GM23338 (cell line): Measurements from ENCODE around the gene REPIN1. TPM values are rescaled to one million over a fixed set of nuclear protein-coding genes. Genes with fewer than 3 reads are reported as not detected.

Experiments
- ATAC-seq: fragments of 200-7000 bp; cut with Tn5 transposase; 3 replicates; pipeline ENCODE4 v1.9.1; 2020
- DNase-seq: peaks from one replicate; pipeline ENCODE4 v3.0.0-alpha.2; 2015; ENCODE audit warnings: low spot score
- H2AFZ ChIP-seq: fragments of 200-600 bp; sonication (generic); 2 replicates; pipeline ENCODE4 v1.8.0; 2016; ENCODE audit warnings: antibody characterized with exemption, mild to moderate bottlenecking, moderate library complexity
- H3F3A ChIP-seq: fragments of 200-600 bp; sonication (generic); replicated peaks from 2 replicates; pipeline ENCODE4 v1.8.0; 2017; ENCODE audit warnings: antibody characterized with exemption, mixed run types, low read depth
- H3K27ac ChIP-seq: fragments of 200-600 bp; sonication (generic); 2 replicates; pipeline ENCODE4 v1.6.1; 2016; ENCODE audit warnings: low read depth
- H3K27me3 ChIP-seq: fragments of 200-600 bp; sonication (generic); 2 replicates; pipeline ENCODE4 v1.8.0; 2016; ENCODE audit warnings: mild to moderate bottlenecking, mixed run types, moderate library complexity; ENCODE audit not compliant: insufficient read depth
- H3K36me3 ChIP-seq: fragments of 200-600 bp; sonication (generic); 2 replicates; pipeline ENCODE4 v1.8.0; 2016; ENCODE audit warnings: mild to moderate bottlenecking; ENCODE audit not compliant: insufficient read depth
- H3K4me1 ChIP-seq: fragments of 200-600 bp; sonication (generic); 2 replicates; pipeline ENCODE4 v1.8.0; 2016; ENCODE audit warnings: mild to moderate bottlenecking, moderate library complexity; ENCODE audit not compliant: insufficient read depth
- H3K4me2 ChIP-seq: fragments of 200-600 bp; sonication (generic); 2 replicates; pipeline ENCODE4 v1.7.1; 2017; ENCODE audit warnings: mixed run types
- H3K4me3 ChIP-seq: fragments of 200-600 bp; sonication (generic); 2 replicates; pipeline ENCODE4 v1.6.1; 2016; ENCODE audit warnings: mixed run types
- H3K79me2 ChIP-seq: fragments of 200-600 bp; sonication (generic); replicated peaks from 2 replicates; pipeline ENCODE4 v1.8.0; 2017; ENCODE audit warnings: mild to moderate bottlenecking; ENCODE audit not compliant: insufficient read depth
- H3K9me2 ChIP-seq: fragments of 200-600 bp; sonication (generic); 2 replicates; pipeline ENCODE4 v1.8.0; 2017; ENCODE audit not compliant: insufficient read depth
- H4K20me1 ChIP-seq: fragments of 200-600 bp; sonication (generic); replicated peaks from 2 replicates; pipeline ENCODE4 v1.8.0; 2017; ENCODE audit warnings: mild to moderate bottlenecking; ENCODE audit not compliant: insufficient read depth
- H3K27ac Mint-ChIP-seq: 2 replicates; pipeline ENCODE4 v1.8.0; 2020; ENCODE audit warnings: inconsistent platforms, mild to moderate bottlenecking, moderate library complexity, mixed read lengths
- H3K27me3 Mint-ChIP-seq: 3 replicates; pipeline ENCODE4 v1.8.0; 2022; ENCODE audit warnings: low read depth, mild to moderate bottlenecking, moderate library complexity, mixed read lengths, inconsistent platforms; ENCODE audit not compliant: insufficient read depth, poor library complexity
- H3K36me3 Mint-ChIP-seq: 3 replicates; pipeline ENCODE4 v1.8.0; 2021; ENCODE audit warnings: low read depth, mild to moderate bottlenecking, inconsistent platforms, moderate library complexity, mixed read lengths
- H3K4me1 Mint-ChIP-seq: 3 replicates; pipeline ENCODE4 v1.8.0; 2020; ENCODE audit warnings: mild to moderate bottlenecking, inconsistent platforms, mixed read lengths
- H3K4me3 Mint-ChIP-seq: 3 replicates; pipeline ENCODE4 v1.8.0; 2021; ENCODE audit warnings: moderate library complexity, mild to moderate bottlenecking, inconsistent platforms, mixed read lengths
- H3K9me3 Mint-ChIP-seq: 3 replicates; pipeline ENCODE4 v1.8.0; 2020; ENCODE audit warnings: moderate library complexity, mild to moderate bottlenecking, inconsistent platforms, mixed read lengths
- NANOG ChIP-seq: IDR thresholded peaks from 2 replicates; pipeline ENCODE4 v1.6.1; 2016; ENCODE audit warnings: antibody characterized with exemption, borderline replicate concordance
- REST ChIP-seq: IDR thresholded peaks from one replicate; pipeline ENCODE4 v1.6.1; 2018; ENCODE audit warnings: antibody characterized with exemption; ENCODE audit not compliant: unreplicated experiment
- ZNF462 ChIP-seq: fragments of 250-450 bp; sonication (Bioruptor Pico); IDR thresholded peaks from 2 replicates; pipeline ENCODE4 v1.5.0; 2020; ENCODE audit warnings: mild to moderate bottlenecking, moderate library complexity
- polyA plus RNA-seq: library from polyadenylated mRNA; unstranded; fragments of >200 nt; fragmentation: Nextera tagmentation; extraction: Ambion mirVana; gene quantifications from 2 replicates; pipeline ENCODE4 v1.2.1, GENCODE V29; 2016
- total RNA-seq: library from RNA; depleted of rRNA; stranded (reverse); fragments of >200 nt; shearing (Covaris generic); gene quantifications from 2 replicates; pipeline ENCODE4 v1.2.3, GENCODE V29; 2014

REPIN1 gene
- total and polyA plus RNA-seq, 2 experiments from 2014 or later, result 29.8 to 156 TPM

GRCh38 chr7:150345012-150345411 lies 23.6 kb upstream of the REPIN1 start:
- Histone ChIP-seq H3K4me1 (peaks cover 20% of the 10 kb centered on the region), H3K27ac (no peak overlapping the region), H3K4me3 (no peak overlapping the region), H3K4me2 (no peak overlapping the region), H4K20me1 (no peaks in the 10 kb centered on the region), H3K9me2 (no peaks in the 10 kb centered on the region), H3K27me3 (peaks cover 28% of the 10 kb centered on the region), H3K36me3 (no peaks in the 10 kb centered on the region), H3F3A (0 out of 2 replicates have a peak, but pooled peaks cover 3% of the 10 kb centered on the region), H3K79me2 (peaks cover 15% of the 10 kb centered on the region), H2AFZ (no peak overlapping the region)
- H3K36me3 Mint-ChIP-seq, result peaks cover 17% of the 10 kb centered on the region
- H3K9me3 Mint-ChIP-seq, result peaks cover 29% of the 10 kb centered on the region
- ATAC-seq (no peak), DNase-seq (no peak)
- peaks cover 22% of the 10 kb centered on the region for H3K27me3 Mint-ChIP-seq
- no peak overlapping the region for H3K27ac Mint-ChIP-seq
- peaks cover 20% of the 10 kb centered on the region for H3K4me1 Mint-ChIP-seq
- H3K4me3 Mint-ChIP-seq, result no peak overlapping the region
- TF ChIP-seq REST, result no peak
- no peak for TF ChIP-seq ZNF462 (CRISPR knock-in tag)
- TF ChIP-seq NANOG, result no peak
